Hepatocyte (in vitro differentiated cells): ENCODE results near the gene PAFAH2. TPM values are rescaled to one million over a fixed set of nuclear protein-coding genes. Genes with fewer than 3 reads are reported as not detected.

Experiments used
- DNase-seq: peaks from one replicate; pipeline ENCODE4 v3.0.0-alpha.2; 2016; ENCODE audit warnings: low spot score
- H2AFZ ChIP-seq: fragments of 200-600 bp; sonication (generic); 2 replicates; pipeline ENCODE4 v1.6.0; 2016; ENCODE audit warnings: antibody characterized with exemption, mild to moderate bottlenecking
- H3K27ac ChIP-seq: fragments of 200-600 bp; sonication (generic); 2 replicates; pipeline ENCODE4 v1.5.1; 2016; ENCODE audit warnings: mild to moderate bottlenecking
- H3K27me3 ChIP-seq: fragments of 200-600 bp; sonication (generic); 2 replicates; pipeline ENCODE4 v1.6.1; 2016
- H3K36me3 ChIP-seq: fragments of 200-600 bp; sonication (generic); replicated peaks from 2 replicates; pipeline ENCODE4 v1.5.1; 2016; ENCODE audit warnings: low read depth; ENCODE audit not compliant: insufficient read depth
- H3K4me1 ChIP-seq: fragments of 200-600 bp; sonication (generic); 2 replicates; pipeline ENCODE4 v1.5.1; 2016; ENCODE audit warnings: mild to moderate bottlenecking, moderate library complexity; ENCODE audit not compliant: insufficient read depth
- H3K4me2 ChIP-seq: fragments of 200-600 bp; sonication (generic); 2 replicates; pipeline ENCODE4 v1.6.0; 2016
- H3K4me3 ChIP-seq: fragments of 200-600 bp; sonication (generic); 2 replicates; pipeline ENCODE4 v1.5.1; 2016; ENCODE audit warnings: mild to moderate bottlenecking
- H3K79me2 ChIP-seq: fragments of 200-600 bp; sonication (generic); 2 replicates; pipeline ENCODE4 v1.6.0; 2017; ENCODE audit warnings: mild to moderate bottlenecking
- H3K9me2 ChIP-seq: fragments of 200-600 bp; sonication (generic); replicated peaks from 2 replicates; pipeline ENCODE4 v1.6.0; 2017; ENCODE audit warnings: mild to moderate bottlenecking; ENCODE audit not compliant: insufficient read depth
- H3K9me3 ChIP-seq: fragments of 200-600 bp; sonication (generic); 2 replicates; pipeline ENCODE4 v1.5.1; 2016; ENCODE audit warnings: low read depth, mild to moderate bottlenecking
- H4K20me1 ChIP-seq: fragments of 200-600 bp; sonication (generic); 2 replicates; pipeline ENCODE4 v1.6.0; 2016; ENCODE audit warnings: mild to moderate bottlenecking; ENCODE audit not compliant: insufficient read depth, poor library complexity, severe bottlenecking
- CTCF ChIP-seq: fragments of 200-600 bp; sonication (generic); IDR thresholded peaks from 2 replicates; pipeline ENCODE4 v1.5.1; 2016; ENCODE audit warnings: antibody characterized with exemption, mild to moderate bottlenecking; ENCODE audit not compliant: poor library complexity
- EZH2 ChIP-seq: fragments of 200-600 bp; sonication (generic); IDR thresholded peaks from 2 replicates; pipeline ENCODE4 v1.6.1; 2016; ENCODE audit warnings: antibody characterized with exemption, mild to moderate bottlenecking, borderline replicate concordance
- EZH2phosphoT487 ChIP-seq: fragments of 200-600 bp; sonication (generic); IDR thresholded peaks from one replicate; pipeline ENCODE4 v1.6.1; 2018; ENCODE audit warnings: antibody characterized with exemption, mild to moderate bottlenecking, low read depth, moderate library complexity; ENCODE audit not compliant: unreplicated experiment, severe bottlenecking
- WGBS: methylation state at CpG from one replicate; pipeline ENCODE4 v1.1.6; 2016; ENCODE audit warnings: low lambda C conversion rate; ENCODE audit errors: missing lambda C conversion rate; 5-methylcytosine and 5-hydroxymethylcytosine counted together
- polyA plus RNA-seq: library from polyadenylated mRNA; unstranded; fragments of >200 nt; fragmentation: Nextera tagmentation; extraction: Ambion mirVana; gene quantifications from 2 replicates; pipeline ENCODE4 v1.2.1, GENCODE V29; 2016
- total RNA-seq: library from RNA; depleted of rRNA; stranded (reverse); fragments of >200 nt; gene quantifications from 2 replicates; pipeline ENCODE4 v1.2.3, GENCODE V29; 2014

PAFAH2 gene
- total and polyA plus RNA-seq, 2 experiments from 2014 or later: 22.7 to 24.6 TPM

DNA sequence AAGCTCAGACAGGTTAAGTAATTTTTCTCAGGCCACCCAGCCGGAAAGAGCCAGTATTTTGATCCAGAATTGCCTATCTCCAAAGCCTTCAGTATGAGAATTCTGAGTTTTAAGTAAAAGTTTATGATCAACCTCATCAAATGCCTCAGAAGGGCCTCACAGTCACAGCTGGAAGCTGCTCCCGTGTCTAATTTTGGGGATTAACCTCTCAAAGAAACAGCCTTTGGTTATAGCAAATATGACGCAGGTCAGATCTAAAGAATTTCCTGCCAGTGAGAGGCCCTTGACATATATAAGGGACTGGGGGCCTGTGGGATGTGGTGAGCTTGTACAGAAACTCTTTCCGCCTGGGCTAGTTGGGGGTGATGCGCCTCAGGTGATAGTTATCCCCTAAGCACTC is 26.0 kb upstream of the PAFAH2 start:
- Histone ChIP-seq H3K36me3 (no peaks in the 10 kb centered on the region), H3K4me1 (no peaks in the 10 kb centered on the region), H3K4me2 (no peak overlapping the region), H3K4me3 (no peak overlapping the region), H4K20me1 (no peaks in the 10 kb centered on the region), H3K79me2 (no peaks in the 10 kb centered on the region), H3K27ac (no peak overlapping the region), H3K27me3 (no peaks in the 10 kb centered on the region), H3K9me3 (no peaks in the 10 kb centered on the region), H2AFZ (no peak overlapping the region), H3K9me2 (no peaks in the 10 kb centered on the region)
- no peak for DNase-seq
- TF ChIP-seq EZH2 (no peak), EZH2phosphoT487 (no peak), CTCF (no peak)
- WGBS: 74% methylated on average over 5 of the region's 5 CpGs

GRCh38 chr1:26023009-26023408 is 25.1 kb upstream of the PAFAH2 start:
- H4K20me1 ChIP-seq: no peaks in the 10 kb centered on the region
- H3K4me1 ChIP-seq: no peaks in the 10 kb centered on the region
- H3K4me3 ChIP-seq: no peak overlapping the region
- DNase-seq: no peak
- H3K79me2 ChIP-seq: no peaks in the 10 kb centered on the region
- H3K9me3 ChIP-seq: no peaks in the 10 kb centered on the region
- TF ChIP-seq EZH2phosphoT487 (no peak), CTCF (no peak), EZH2 (no peak)
- H3K27ac ChIP-seq: no peak overlapping the region
- no peaks in the 10 kb centered on the region for H3K27me3 ChIP-seq
- H3K9me2 ChIP-seq: no peaks in the 10 kb centered on the region
- no peaks in the 10 kb centered on the region for H3K36me3 ChIP-seq
- H3K4me2 ChIP-seq: no peak overlapping the region
- no peak overlapping the region for H2AFZ ChIP-seq
- 96% methylated on average over 13 of the region's 13 CpGs for WGBS

DNA sequence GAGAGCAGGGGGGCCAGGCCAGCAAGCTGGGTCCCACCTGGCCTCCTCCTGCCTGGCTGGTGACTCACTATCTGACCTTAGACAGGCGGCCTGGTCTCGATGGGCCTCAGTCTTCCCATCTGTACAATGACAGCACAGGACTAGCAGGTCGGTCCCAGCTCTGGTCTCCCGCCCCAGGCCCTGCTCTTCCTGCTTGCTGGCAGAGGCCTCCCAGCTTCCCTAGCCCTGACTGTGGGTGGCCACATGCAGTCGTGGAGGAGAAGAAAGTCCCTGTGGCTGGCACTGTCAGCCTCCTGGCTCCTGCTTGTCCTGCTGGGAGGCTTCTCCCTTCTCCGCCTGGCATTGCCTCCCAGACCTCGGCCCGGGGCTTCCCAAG is 24.5 kb upstream of the PAFAH2 start:
- no peak for DNase-seq
- Histone ChIP-seq H3K9me3 (no peaks in the 10 kb centered on the region), H3K4me2 (peak overlapping the region; percentile 75), H3K27ac (no peak overlapping the region), H4K20me1 (no peaks in the 10 kb centered on the region), H3K4me3 (no peak overlapping the region), H3K27me3 (no peaks in the 10 kb centered on the region), H2AFZ (no peak overlapping the region), H3K79me2 (no peaks in the 10 kb centered on the region), H3K36me3 (no peaks in the 10 kb centered on the region), H3K9me2 (no peaks in the 10 kb centered on the region), H3K4me1 (no peaks in the 10 kb centered on the region)
- TF ChIP-seq CTCF (no peak), EZH2 (no peak), EZH2phosphoT487 (no peak)
- 96% methylated on average over 7 of the region's 8 CpGs for WGBS

DNA sequence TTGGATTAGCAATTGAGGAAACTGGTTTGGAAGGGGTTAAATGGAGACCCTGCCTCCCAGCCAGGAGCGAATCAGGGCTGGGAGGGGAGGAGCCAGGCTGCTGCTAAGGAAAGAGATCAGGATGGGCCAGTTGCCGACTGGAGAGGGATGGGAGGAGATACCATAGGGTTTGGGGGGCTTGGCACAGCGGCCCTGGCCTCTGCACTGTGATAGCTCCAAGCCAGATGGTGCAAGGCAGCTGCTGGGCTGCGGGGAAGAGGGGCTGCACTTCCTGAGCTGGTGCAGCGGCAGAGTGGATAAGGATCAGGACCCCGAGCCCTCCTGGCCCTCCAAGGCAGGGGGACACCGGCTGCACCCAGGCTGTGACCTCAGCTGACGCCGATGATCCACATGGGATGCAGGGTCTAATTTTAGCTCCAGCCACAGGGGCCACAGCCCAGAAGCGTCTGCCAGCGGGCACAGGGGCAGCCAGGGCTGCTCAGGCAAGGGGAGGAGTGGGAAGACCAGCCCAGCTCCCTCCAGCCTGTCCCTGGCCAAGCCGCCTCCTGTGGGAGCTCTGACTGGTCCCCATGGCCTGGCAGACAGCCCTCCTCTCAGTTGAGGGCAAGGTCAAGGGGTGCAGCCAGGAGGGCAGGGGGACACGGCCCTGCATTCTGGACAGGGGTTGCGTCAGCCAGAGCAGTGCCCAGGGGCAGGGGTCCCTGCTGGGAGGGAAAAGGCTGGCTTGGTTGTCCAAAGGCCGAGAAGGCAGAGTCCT is 24.0 kb upstream of the PAFAH2 start, which contains the start of gene EXTL1:
Gene EXTL1, plus strand, starts transcription at position 129 of the 757 bp plus-strand sequence. CDS start 872 bp downstream, outside the sequence.
- no peaks in the 10 kb centered on the region for H3K36me3 ChIP-seq
- H4K20me1 ChIP-seq: no peaks in the 10 kb centered on the region
- DNase-seq: no peak
- no peak for TF ChIP-seq CTCF
- TF ChIP-seq EZH2: no peak
- no peak for TF ChIP-seq EZH2phosphoT487
- H3K9me2 ChIP-seq: no peaks in the 10 kb centered on the region
- peak within 1 kb of the TSS; percentile 75 for H3K4me2 ChIP-seq
- H2AFZ ChIP-seq: no peak within 1 kb of the TSS
- no peaks in the 10 kb centered on the region for H3K27me3 ChIP-seq
- no peaks in the 10 kb centered on the region for H3K9me3 ChIP-seq
- no peaks in the 10 kb centered on the region for H3K79me2 ChIP-seq
- no peak within 1 kb of the TSS for H3K4me3 ChIP-seq
- no peaks in the 10 kb centered on the region for H3K4me1 ChIP-seq
- WGBS: 37% methylated on average over 15 of the region's 15 CpGs
- H3K27ac ChIP-seq: no peak within 1 kb of the TSS
